ENCODE measurements around the gene SMARCAD1. TPM values are rescaled to one million over a fixed set of nuclear protein-coding genes. Genes with fewer than 3 reads are reported as not detected.

Gene SMARCAD1, protein sequence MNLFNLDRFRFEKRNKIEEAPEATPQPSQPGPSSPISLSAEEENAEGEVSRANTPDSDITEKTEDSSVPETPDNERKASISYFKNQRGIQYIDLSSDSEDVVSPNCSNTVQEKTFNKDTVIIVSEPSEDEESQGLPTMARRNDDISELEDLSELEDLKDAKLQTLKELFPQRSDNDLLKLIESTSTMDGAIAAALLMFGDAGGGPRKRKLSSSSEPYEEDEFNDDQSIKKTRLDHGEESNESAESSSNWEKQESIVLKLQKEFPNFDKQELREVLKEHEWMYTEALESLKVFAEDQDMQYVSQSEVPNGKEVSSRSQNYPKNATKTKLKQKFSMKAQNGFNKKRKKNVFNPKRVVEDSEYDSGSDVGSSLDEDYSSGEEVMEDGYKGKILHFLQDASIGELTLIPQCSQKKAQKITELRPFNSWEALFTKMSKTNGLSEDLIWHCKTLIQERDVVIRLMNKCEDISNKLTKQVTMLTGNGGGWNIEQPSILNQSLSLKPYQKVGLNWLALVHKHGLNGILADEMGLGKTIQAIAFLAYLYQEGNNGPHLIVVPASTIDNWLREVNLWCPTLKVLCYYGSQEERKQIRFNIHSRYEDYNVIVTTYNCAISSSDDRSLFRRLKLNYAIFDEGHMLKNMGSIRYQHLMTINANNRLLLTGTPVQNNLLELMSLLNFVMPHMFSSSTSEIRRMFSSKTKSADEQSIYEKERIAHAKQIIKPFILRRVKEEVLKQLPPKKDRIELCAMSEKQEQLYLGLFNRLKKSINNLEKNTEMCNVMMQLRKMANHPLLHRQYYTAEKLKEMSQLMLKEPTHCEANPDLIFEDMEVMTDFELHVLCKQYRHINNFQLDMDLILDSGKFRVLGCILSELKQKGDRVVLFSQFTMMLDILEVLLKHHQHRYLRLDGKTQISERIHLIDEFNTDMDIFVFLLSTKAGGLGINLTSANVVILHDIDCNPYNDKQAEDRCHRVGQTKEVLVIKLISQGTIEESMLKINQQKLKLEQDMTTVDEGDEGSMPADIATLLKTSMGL
- total RNA-seq = 40.4 and 61.6 TPM in 2 replicates

GRCh38 chr4:94207469-94208224 is at the start of gene SMARCAD1:
SMARCAD1 (plus strand) TSS chr4:94207865; CDS start chr4:94208395, 530 bp downstream.

Other genes starting within 250 kb of the SMARCAD1 start
- gene HPGDS, start 135.0 kb downstream of the SMARCAD1 start, total RNA-seq = not detected in 2 replicates
- gene PDLIM5, start 244.1 kb downstream of the SMARCAD1 start, total RNA-seq = 139 and 163 TPM in 2 replicates

Measured in smooth muscle cell of the umbilical artery (primary cell).